Spinal cord (tissue), 10 donors: Measurements from ENCODE around the gene LDLRAD4. TPM values are rescaled to one million over a fixed set of nuclear protein-coding genes. Genes with fewer than 3 reads are reported as not detected.

Experiments used
- DNase-seq, 6 donors: peaks; one replicate each; pipeline versions ENCODE4 v3.0.0 to v3.0.0-alpha.2; 2013 to 2015; ENCODE audit warnings: low spot score in 6 of 6, low read depth in 4 of 6
- H3K27ac ChIP-seq: one replicate; pipeline ENCODE4 v1.5.1; 2013; ENCODE audit warnings: low read depth, low read length, control low read depth
- H3K27me3 ChIP-seq: one replicate; pipeline ENCODE4 v1.6.1; 2013; ENCODE audit warnings: low read length; ENCODE audit not compliant: control insufficient read depth, insufficient read depth
- H3K36me3 ChIP-seq: one replicate; pipeline ENCODE4 v1.6.1; 2013; ENCODE audit warnings: low read length; ENCODE audit not compliant: control insufficient read depth, insufficient read depth
- H3K4me1 ChIP-seq: one replicate; pipeline ENCODE4 v1.6.1; 2013; ENCODE audit warnings: low read length; ENCODE audit not compliant: control insufficient read depth, insufficient read depth
- H3K4me3 ChIP-seq: one replicate; pipeline ENCODE4 v1.5.1; 2013; ENCODE audit warnings: low read depth, low read length, control low read depth
- H3K9me3 ChIP-seq: one replicate; pipeline ENCODE4 v1.6.1; 2013; ENCODE audit warnings: low read length; ENCODE audit not compliant: control insufficient read depth, insufficient read depth
- WGBS: methylation state at CpG from one replicate; pipeline ENCODE4 v1.1.5; 2013; ENCODE audit warnings: missing lambda C conversion rate; ENCODE audit not compliant: insufficient coverage; 5-methylcytosine and 5-hydroxymethylcytosine counted together
- polyA plus RNA-seq, 2 donors: library from polyadenylated mRNA; unstranded; fragments of 120-200 nt; gene quantifications; one replicate each; pipeline ENCODE4 v1.2.1, GENCODE V29; 2013; ENCODE audit not compliant: insufficient read length in 2 of 2
- total RNA-seq, 2 donors: library from RNA; depleted of rRNA in 1 of 2; stranded (reverse); fragments of 120-200 nt in 1 of 2; fragments of >200 nt in 1 of 2; gene quantifications; one replicate each; pipeline versions ENCODE4 v1.2.3 to v1.2.4, GENCODE V29; 2013 to 2014
- donor health status: healthy.

Gene LDLRAD4
- total and polyA plus RNA-seq, 4 donors: 26.7 to 67.7 (median 38.5) TPM

DNA sequence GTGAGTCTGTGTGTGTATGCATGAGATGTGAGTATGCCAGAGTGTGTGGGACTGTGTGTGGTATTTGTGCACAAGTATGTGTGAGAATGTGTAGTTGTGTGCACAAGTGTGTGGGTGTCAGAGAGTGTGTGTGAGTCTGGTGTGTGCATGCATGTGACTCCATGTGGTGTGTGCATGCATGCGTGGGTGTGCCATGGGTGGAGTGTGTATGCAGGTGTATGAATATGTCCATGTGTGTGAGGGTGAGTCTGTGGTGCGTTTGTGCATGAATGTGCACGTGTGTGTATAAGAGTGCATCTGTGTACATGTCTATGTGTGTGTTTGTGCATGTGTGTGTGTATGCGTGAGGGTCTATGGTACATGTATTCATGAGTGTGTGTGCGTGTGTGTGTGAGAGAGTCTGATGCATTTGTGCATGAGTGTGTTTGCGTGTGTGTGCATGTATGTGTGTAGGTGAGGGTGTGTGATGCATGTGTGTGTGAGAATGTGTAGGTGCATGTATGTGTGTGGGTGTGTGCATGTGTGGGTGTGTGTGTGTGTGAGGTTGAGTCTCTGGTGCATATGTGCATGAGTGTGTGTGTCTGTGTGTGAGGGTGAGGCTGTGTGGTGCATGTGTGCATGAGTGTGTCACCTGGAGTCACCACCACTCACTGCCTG, 226.8 kb downstream of the LDLRAD4 start:
- 82% methylated on average over 6 of the region's 6 CpGs for WGBS
- Histone ChIP-seq H3K36me3 (peaks cover 8% of the 10 kb centered on the region), H3K4me1 (peaks cover 37% of the 10 kb centered on the region), H3K27ac (no peak overlapping the region), H3K27me3 (no peaks in the 10 kb centered on the region), H3K9me3 (no peaks in the 10 kb centered on the region), H3K4me3 (no peak overlapping the region)
- DNase-seq: no peak

DNA sequence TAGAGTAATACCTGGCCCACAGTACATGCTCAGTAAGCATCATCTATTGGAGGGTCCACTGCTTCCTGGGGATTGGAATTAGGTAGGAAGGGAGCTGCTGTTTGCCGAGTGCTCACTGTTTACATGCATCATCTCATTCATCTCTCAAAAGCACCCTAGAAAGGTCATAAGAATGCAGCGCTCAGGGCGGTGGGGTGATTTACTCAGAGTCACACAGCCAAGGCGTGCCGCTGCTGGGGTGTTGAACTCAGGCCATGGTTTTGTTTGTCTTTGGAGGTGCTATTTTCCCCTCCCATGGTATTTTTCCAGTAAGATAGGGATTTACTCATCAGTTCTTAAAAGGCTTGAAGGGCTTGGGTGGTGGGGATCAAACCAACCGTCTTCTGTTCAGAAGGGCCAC, 227.5 kb downstream of the LDLRAD4 start:
- H3K9me3 ChIP-seq: no peaks in the 10 kb centered on the region
- no peak for DNase-seq
- no peaks in the 10 kb centered on the region for H3K27me3 ChIP-seq
- H3K4me1 ChIP-seq: peaks cover 37% of the 10 kb centered on the region
- H3K4me3 ChIP-seq: no peak overlapping the region
- H3K27ac ChIP-seq: peak overlapping the region; percentile 53
- H3K36me3 ChIP-seq: peaks cover 5% of the 10 kb centered on the region
- no CpG with 5 or more reads among the region's 6 CpGs for WGBS

DNA sequence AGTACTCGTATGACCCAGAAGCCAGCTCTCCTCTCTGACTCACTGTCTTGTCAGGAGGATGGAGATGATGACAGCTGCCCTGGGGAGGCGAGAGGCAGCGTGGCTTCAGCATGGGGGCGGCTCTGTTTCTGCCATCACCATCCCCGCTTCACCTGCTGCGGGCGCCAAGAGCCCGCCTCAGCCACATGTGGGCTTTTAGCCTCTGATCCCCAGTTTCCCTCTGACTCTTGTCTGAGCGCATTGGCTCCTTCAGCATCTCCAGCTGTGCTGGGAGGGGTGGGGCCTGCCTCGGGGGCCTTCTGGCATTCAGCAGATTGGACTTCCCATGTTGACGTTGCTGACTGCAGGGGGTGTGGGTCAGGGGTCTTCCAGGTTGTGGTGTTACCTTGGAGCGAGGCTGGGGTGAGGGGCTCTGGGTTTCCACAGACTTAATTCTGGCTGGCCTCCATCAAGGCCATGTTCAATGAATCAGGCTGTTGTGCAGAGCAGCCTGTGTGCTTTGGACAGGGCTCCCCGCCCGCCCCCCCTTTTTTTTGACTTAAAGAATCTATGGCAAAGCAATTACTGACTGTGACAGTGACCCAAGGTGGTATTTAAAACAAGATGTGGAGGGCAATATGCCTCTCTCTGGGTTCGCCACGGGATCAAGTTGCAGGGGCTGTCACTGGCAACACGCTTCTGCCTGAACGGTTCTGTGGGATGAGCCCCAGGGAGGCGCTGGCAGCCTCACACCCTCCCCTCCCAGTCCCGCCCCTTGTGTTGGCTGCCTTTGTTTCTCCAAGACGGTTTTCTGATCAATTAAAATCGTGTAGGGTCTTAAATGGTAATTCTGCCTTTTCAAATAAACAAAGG, 228.3 kb downstream of the LDLRAD4 start:
- WGBS: 16% methylated on average over 8 of the region's 22 CpGs
- Histone ChIP-seq H3K27me3 (no peaks in the 10 kb centered on the region), H3K4me3 (no peak overlapping the region), H3K36me3 (peaks cover 5% of the 10 kb centered on the region), H3K27ac (peak overlapping the region; percentile 67), H3K4me1 (peaks cover 37% of the 10 kb centered on the region), H3K9me3 (no peaks in the 10 kb centered on the region)
- peak in 2 of 6 donors; percentile 83 to 87 for DNase-seq

DNA sequence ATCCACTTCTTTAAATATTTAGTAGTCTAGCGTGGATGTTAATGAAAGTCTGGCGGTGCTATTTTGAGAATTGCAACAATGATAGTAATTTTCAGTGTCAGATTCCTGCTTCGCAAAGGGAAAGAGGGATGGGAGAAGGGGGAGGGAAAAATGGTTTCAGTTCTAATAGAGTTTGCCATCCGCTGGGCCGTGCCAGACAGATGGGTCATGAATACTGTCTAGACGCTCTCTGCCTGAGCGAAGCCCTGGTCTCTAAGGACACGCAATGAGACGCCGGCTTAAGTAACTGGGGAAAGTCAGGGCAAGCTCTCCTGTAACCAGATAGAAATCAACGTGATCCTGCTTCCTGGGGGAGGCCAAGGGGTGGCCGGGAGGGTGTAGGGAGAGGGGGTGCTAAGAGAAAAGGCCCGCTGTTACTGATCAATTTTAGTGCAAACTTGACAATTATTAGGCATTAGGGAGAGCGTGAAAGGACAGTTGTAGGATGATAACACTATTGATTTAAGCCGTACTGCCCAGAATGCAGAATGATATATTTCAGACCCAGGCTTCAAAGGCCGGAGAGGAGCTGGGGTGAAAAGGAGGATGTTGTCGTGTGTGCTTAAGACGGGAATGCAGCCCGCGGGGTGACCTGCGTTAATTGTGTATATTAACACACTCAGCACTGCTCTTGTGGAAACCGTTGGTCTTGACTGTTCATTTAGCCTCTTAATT, 229.2 kb downstream of the LDLRAD4 start:
- Histone ChIP-seq H3K4me3 (peak overlapping the region; percentile 5), H3K4me1 (peaks cover 40% of the 10 kb centered on the region), H3K9me3 (no peaks in the 10 kb centered on the region), H3K36me3 (no peaks in the 10 kb centered on the region), H3K27me3 (no peaks in the 10 kb centered on the region), H3K27ac (peak overlapping the region; percentile 67)
- WGBS: 10% methylated on average over 20 of the region's 22 CpGs
- DNase-seq: peak in 3 of 6 donors; percentile 62 to 96 (median 93)

DNA sequence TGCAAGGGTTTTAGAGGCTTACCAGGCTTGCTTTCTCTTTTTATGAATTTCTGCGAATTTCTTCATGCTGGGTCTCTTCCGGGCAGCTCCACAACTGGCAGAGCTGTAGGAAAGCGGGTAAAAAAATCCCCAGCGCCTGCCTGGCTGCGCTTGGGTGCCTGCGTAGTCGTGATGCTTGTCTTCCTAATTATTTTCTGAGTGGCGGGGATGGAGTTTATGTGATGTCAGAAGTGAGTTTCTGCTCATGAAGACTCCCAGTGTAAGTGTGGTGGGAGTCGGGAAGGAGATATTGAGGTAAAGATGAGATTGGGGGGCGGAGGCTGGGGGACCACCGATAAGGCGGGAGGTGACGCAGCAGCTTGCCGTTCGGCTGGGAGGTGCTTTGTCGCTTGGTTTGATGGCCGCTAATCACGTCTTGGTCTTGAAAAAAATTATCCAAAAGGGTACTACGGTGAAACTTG, 229.8 kb downstream of the LDLRAD4 start:
- DNase-seq: no peak
- Histone ChIP-seq H3K4me3 (no peak overlapping the region), H3K9me3 (no peaks in the 10 kb centered on the region), H3K36me3 (no peaks in the 10 kb centered on the region), H3K4me1 (peaks cover 45% of the 10 kb centered on the region), H3K27me3 (no peaks in the 10 kb centered on the region), H3K27ac (no peak overlapping the region)
- 73% methylated on average over 19 of the region's 19 CpGs for WGBS

DNA sequence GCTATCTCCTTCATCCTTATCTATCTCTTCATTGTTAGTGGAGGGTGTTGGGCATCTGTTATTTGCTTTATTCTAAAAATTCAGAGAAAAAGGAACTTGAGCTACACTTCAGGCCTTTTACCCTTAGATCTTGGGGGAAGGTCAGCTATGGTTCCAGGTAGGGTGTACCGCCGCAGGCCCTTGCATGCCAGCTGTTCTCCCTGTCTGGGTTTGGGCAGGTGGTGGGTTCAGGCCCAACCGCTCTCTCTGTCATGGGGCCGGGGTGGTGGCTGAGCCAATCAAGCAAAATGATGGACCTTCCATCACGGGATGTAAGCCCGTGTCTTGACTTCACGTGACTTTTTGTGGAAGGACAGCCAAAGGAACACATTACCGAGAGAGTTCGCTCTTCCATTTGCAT, 231.1 kb downstream of the LDLRAD4 start:
- peaks cover 55% of the 10 kb centered on the region for H3K4me1 ChIP-seq
- H3K4me3 ChIP-seq: no peak overlapping the region
- H3K36me3 ChIP-seq: no peaks in the 10 kb centered on the region
- H3K9me3 ChIP-seq: no peaks in the 10 kb centered on the region
- H3K27ac ChIP-seq: no peak overlapping the region
- no peaks in the 10 kb centered on the region for H3K27me3 ChIP-seq
- 86% methylated on average over 3 of the region's 9 CpGs for WGBS
- no peak for DNase-seq

DNA sequence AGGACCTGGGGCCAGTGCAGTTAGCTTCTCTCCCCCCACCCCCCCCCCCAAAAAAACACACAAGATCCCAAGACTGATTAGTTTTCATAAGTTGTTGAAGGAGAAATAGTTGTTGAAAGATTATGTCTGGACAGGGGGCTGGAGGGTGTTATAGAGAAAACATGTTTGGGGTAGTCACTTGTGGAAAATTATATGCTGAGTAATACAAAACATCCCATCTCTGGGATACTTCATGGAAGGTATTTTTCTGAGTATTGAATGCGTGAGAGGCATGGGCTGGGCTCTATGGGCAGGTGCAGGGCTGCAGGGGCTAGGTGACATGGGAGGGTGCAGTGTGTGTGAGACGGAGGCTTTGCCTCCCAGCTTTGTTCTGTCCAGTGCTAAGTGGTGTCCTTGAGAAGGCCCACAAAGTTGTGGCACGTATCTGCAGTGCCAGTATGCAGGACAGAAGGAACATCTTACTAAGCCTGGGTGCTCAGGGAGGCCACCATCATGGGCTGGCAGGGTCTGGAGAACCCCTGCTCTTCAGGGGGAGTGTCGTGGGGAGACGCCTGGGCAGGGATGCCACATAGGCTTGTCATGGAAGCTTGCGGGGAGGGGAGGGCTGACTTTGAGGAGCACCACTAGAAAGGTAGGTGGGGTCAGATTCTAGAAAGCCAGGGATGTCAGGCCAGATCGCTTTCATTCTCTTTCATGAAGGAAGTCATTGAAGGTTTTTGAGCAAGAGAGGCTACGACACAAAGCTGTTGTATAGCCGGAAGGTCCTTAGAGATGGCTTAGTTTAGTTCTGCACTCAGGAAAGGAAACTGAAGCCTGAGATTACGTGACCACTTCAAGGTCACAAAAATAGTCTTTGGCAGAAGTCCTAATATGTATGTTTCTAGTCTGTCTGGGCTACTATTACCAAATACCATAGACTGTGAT, 232.0 kb downstream of the LDLRAD4 start:
- peaks cover 3% of the 10 kb centered on the region for H3K36me3 ChIP-seq
- no peaks in the 10 kb centered on the region for H3K27me3 ChIP-seq
- WGBS: 89% methylated on average over 8 of the region's 10 CpGs
- DNase-seq: no peak
- no peak overlapping the region for H3K27ac ChIP-seq
- peaks cover 64% of the 10 kb centered on the region for H3K4me1 ChIP-seq
- H3K9me3 ChIP-seq: no peaks in the 10 kb centered on the region
- H3K4me3 ChIP-seq: no peak overlapping the region

DNA sequence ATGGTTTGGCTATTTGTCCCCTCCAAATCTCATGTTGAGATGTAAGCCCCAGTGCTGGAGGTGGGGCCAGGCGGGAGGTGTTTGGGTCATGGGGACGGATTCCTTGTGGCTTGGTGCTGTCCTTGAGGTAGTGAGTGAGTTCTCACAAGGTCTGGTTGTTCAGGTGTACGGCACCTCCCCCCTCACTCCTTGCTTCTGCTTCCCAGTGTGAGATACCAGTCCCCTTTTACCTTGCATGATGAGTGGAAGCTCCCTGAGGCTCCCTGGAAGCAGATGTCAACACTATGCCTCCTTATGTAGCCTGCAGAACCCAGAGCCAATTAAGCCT, 232.6 kb downstream of the LDLRAD4 start:
- Histone ChIP-seq H3K9me3 (no peaks in the 10 kb centered on the region), H3K4me3 (no peak overlapping the region), H3K4me1 (peaks cover 70% of the 10 kb centered on the region), H3K27ac (no peak overlapping the region), H3K36me3 (peaks cover 3% of the 10 kb centered on the region), H3K27me3 (no peaks in the 10 kb centered on the region)
- 100% methylated on average over 1 of the region's 3 CpGs for WGBS
- DNase-seq: no peak
